Measurements from ENCODE around the gene RPAP3.

RPAP3 gene

GRCh38 chr12:47742253-47742825 is 36.5 kb upstream of the RPAP3 start:
- peak; percentile 59 to 68 for DNase-seq (ENCODE audit: low read depth in 1 of 2, low spot score in 1 of 2)

GRCh38 chr12:47741340-47741703 is 35.5 kb upstream of the RPAP3 start:
- no peak for DNase-seq (ENCODE audit: low read depth in 1 of 2, low spot score in 1 of 2)

GRCh38 chr12:47740606-47741339 is 34.9 kb upstream of the RPAP3 start:
- no peak for DNase-seq (ENCODE audit: low read depth in 1 of 2, low spot score in 1 of 2)

- no peak for DNase-seq (ENCODE audit: low read depth in 1 of 2, low spot score in 1 of 2)
These were observed 34.1 kb upstream of the RPAP3 start for GRCh38 chr12:47739979-47740378.

- no peak for DNase-seq (ENCODE audit: low read depth in 1 of 2, low spot score in 1 of 2)
These were observed 33.5 kb upstream of the RPAP3 start for GRCh38 chr12:47739297-47739696.

GRCh38 chr12:47737936-47738594 is 32.2 kb upstream of the RPAP3 start:
- DNase-seq (ENCODE audit: low read depth in 1 of 2, low spot score in 1 of 2): no peak

- no peak for DNase-seq (ENCODE audit: low read depth in 1 of 2, low spot score in 1 of 2)
These were observed 31.2 kb upstream of the RPAP3 start for GRCh38 chr12:47736877-47737676.

- no peak for DNase-seq (ENCODE audit: low read depth in 1 of 2, low spot score in 1 of 2)
These were observed 30.4 kb upstream of the RPAP3 start for GRCh38 chr12:47736216-47736615.

- no peak for DNase-seq (ENCODE audit: low read depth in 1 of 2, low spot score in 1 of 2)
These were observed 29.8 kb upstream of the RPAP3 start for GRCh38 chr12:47735649-47736048.

- no peak for DNase-seq (ENCODE audit: low read depth in 1 of 2, low spot score in 1 of 2)
These were observed 29.1 kb upstream of the RPAP3 start for GRCh38 chr12:47734725-47735480.

GRCh38 chr12:47733142-47733541 is 27.3 kb upstream of the RPAP3 start:
- no peak for DNase-seq (ENCODE audit: low read depth in 1 of 2, low spot score in 1 of 2)

GRCh38 chr12:47732504-47732903 is 26.7 kb upstream of the RPAP3 start:
- DNase-seq (ENCODE audit: low read depth in 1 of 2, low spot score in 1 of 2): no peak

GRCh38 chr12:47731723-47732122 is 25.9 kb upstream of the RPAP3 start:
- no peak for DNase-seq (ENCODE audit: low read depth in 1 of 2, low spot score in 1 of 2)

GRCh38 chr12:47730341-47730744 is 24.5 kb upstream of the RPAP3 start:
- no peak for DNase-seq (ENCODE audit: low read depth in 1 of 2, low spot score in 1 of 2)

- no peak for DNase-seq (ENCODE audit: low read depth in 1 of 2, low spot score in 1 of 2)
These were observed 23.4 kb upstream of the RPAP3 start for GRCh38 chr12:47729233-47729632.

- DNase-seq (ENCODE audit: low read depth in 1 of 2, low spot score in 1 of 2): no peak
These were observed 20.1 kb upstream of the RPAP3 start for GRCh38 chr12:47725893-47726292.

GRCh38 chr12:47725091-47725772 is 19.4 kb upstream of the RPAP3 start, which contains the start of gene ENDOU:
Gene ENDOU, minus strand, starts transcription at chr12:47725490. Its CDS starts 77 bp downstream, at chr12:47725413.
- DNase-seq (ENCODE audit: low read depth in 1 of 2, low spot score in 1 of 2): no peak

- DNase-seq (ENCODE audit: low read depth in 1 of 2, low spot score in 1 of 2): no peak
These were observed 17.3 kb upstream of the RPAP3 start for GRCh38 chr12:47722941-47723631.

GRCh38 chr12:47722136-47722834 is 16.5 kb upstream of the RPAP3 start:
- no peak for DNase-seq (ENCODE audit: low read depth in 1 of 2, low spot score in 1 of 2)

All from activated CD4-positive, alpha-beta T cell treated with anti-CD3 and anti-CD28 coated beads, Interleukin-2, amount 50 U/mL, for 24 hours (primary cell).